A549 (cell line): ENCODE data around the gene SLC2A10. TPM values are rescaled to one million over a fixed set of nuclear protein-coding genes. Genes with fewer than 3 reads are reported as not detected.

Experiments used
- ATAC-seq, 2 experiments: fragments of 200-7000 bp in 1 of 2; fragments of >200 bp in 1 of 2; cut with Nextera tagmentation in 1 of 2; cut with Tn5 transposase in 1 of 2; 3 replicates each; pipeline versions ENCODE4 v1.8.0 to v1.9.1; 2018 to 2020; ENCODE audit warnings: mild to moderate bottlenecking in 1 of 2, moderate library complexity in 1 of 2
- CTCF ChIA-PET: fragments of 300-600 bp; sonication (Branson Sonifier 250); formaldehyde crosslinking; extraction: SDS; loops from one replicate; lab custom pipeline; 2021; ENCODE audit warnings: antibody characterized with exemption, inconsistent platforms; lab: Yijun Ruan, JAX
- POLR2A ChIA-PET: fragments of 350-600 bp; formaldehyde crosslinking; extraction: SDS; loops from one replicate; lab custom pipeline; 2021; ENCODE audit warnings: antibody characterized with exemption, inconsistent platforms; lab: Yijun Ruan, JAX
- DNase-seq, 2 experiments: peaks; one replicate each; pipeline versions ENCODE4 v3.0.0 to v3.0.0-alpha.2; 2011 to 2016; ENCODE audit warnings: low read depth in 1 of 2, low spot score in 1 of 2
- FAIRE-seq: peaks from 2 replicates; lab custom pipeline; 2011; peaks lifted over from hg19 to GRCh38; lab: Jason Lieb, UNC
- H3K27ac ChIP-seq, 2 experiments: fragments of >200 bp; sonication (Bioruptor Twin); formaldehyde crosslinking; 3 replicates each; pipeline ENCODE4 v1.5.1; 2016 to 2017
- H3K4me1 ChIP-seq: fragments of >200 bp; sonication (Bioruptor Twin); formaldehyde crosslinking; 3 replicates; pipeline ENCODE4 v1.6.1; 2016
- H3K4me2 ChIP-seq: fragments of >200 bp; sonication (Bioruptor Twin); formaldehyde crosslinking; 3 replicates; pipeline ENCODE4 v1.6.1; 2016
- H3K4me3 ChIP-seq: fragments of >200 bp; sonication (Bioruptor Twin); formaldehyde crosslinking; 3 replicates; pipeline ENCODE4 v1.5.1; 2016
- H3K9me3 ChIP-seq: fragments of >200 bp; sonication (Bioruptor Twin); formaldehyde crosslinking; 3 replicates; pipeline ENCODE4 v1.6.1; 2016
- BHLHE40 ChIP-seq: IDR thresholded peaks from 2 replicates; pipeline ENCODE4 v1.6.1; 2012; ENCODE audit warnings: low read depth, low read length, inconsistent platforms
- CBX2 ChIP-seq: fragments of 200-600 bp; sonication (generic); IDR thresholded peaks from 2 replicates; pipeline ENCODE4 v1.6.1; 2016; ENCODE audit warnings: low read depth, mild to moderate bottlenecking, borderline replicate concordance
- EHMT2 ChIP-seq: fragments of 200-600 bp; sonication (generic); IDR thresholded peaks from 2 replicates; pipeline ENCODE4 v1.6.1; 2016; ENCODE audit warnings: antibody characterized with exemption, low read depth, mild to moderate bottlenecking, moderate library complexity
- JUNB ChIP-seq: fragments of >200 bp; sonication (Bioruptor Twin); formaldehyde crosslinking; IDR thresholded peaks from 2 replicates; pipeline ENCODE4 v1.6.1; 2016
- KDM5A ChIP-seq: fragments of 200-600 bp; sonication (generic); IDR thresholded peaks from 2 replicates; pipeline ENCODE4 v1.6.1; 2016; ENCODE audit warnings: antibody characterized with exemption, mild to moderate bottlenecking
- RAD21 ChIP-seq, 2 experiments: fragments of >200 bp in 1 of 2; sonication (Bioruptor Twin) in 1 of 2; formaldehyde crosslinking in 1 of 2; IDR thresholded peaks in 1 of 2; conservative IDR thresholded peaks in 1 of 2; 2 replicates in 1 of 2; 3 replicates in 1 of 2; pipeline ENCODE4 v1.6.1; 2012 to 2018; ENCODE audit warnings: inconsistent platforms in 1 of 2
- RCOR1 ChIP-seq: fragments of 150-350 bp; IDR thresholded peaks from 2 replicates; pipeline ENCODE4 v1.6.1; 2014; ENCODE audit warnings: antibody characterized with exemption, low read length, low read depth
- RFX5 ChIP-seq: fragments of 450-650 bp; IDR thresholded peaks from 2 replicates; pipeline ENCODE4 v1.7.1; 2014; ENCODE audit warnings: antibody characterized with exemption, mild to moderate bottlenecking, moderate library complexity
- ZNF302 ChIP-seq: fragments of 250-450 bp; sonication (Bioruptor Pico); IDR thresholded peaks from 2 replicates; pipeline ENCODE4 v1.9.0; 2021; ENCODE audit warnings: inconsistent platforms, mild to moderate bottlenecking, moderate library complexity
- WGBS: methylation state at CpG from one replicate; pipeline ENCODE4 v1.1.6; 2017; ENCODE audit errors: missing lambda C conversion rate; 5-methylcytosine and 5-hydroxymethylcytosine counted together
- polyA plus RNA-seq, 4 experiments: library from polyadenylated mRNA; depleted of rRNA in 3 of 4; stranded (reverse); fragments of >200 nt; fragmentation: RNase III in 1 of 4; extraction: RNeasy Plus Mini Kit Qiagen cat#74134 plus additional on column Dnase treatment in 1 of 4; gene quantifications; 2 replicates in 3 of 4; 3 replicates in 1 of 4; pipeline ENCODE4 v1.2.3, GENCODE V29; 2011 to 2017
- TF ChIP-seq, protein P1 (sequence below): fragments of >200 bp; sonication (Bioruptor Twin); formaldehyde crosslinking; IDR thresholded peaks from 3 replicates; pipeline ENCODE4 v1.5.1; 2016
- TF ChIP-seq, protein P2 (sequence below): fragments of >200 bp; sonication (Bioruptor Twin); formaldehyde crosslinking; IDR thresholded peaks from 3 replicates; pipeline ENCODE4 v1.6.1; 2016
- TF ChIP-seq, protein P3 (sequence below): fragments of 250-450 bp; sonication (Bioruptor Pico); IDR thresholded peaks from 2 replicates; pipeline ENCODE4 v1.5.0; 2020; ENCODE audit warnings: low read depth, mild to moderate bottlenecking, moderate library complexity
- TF ChIP-seq, protein P4 (sequence below): IDR thresholded peaks from 2 replicates; pipeline ENCODE4 v1.6.1; 2012
- TF ChIP-seq, protein P5 (sequence below): fragments of 200-600 bp; sonication (generic); IDR thresholded peaks from 2 replicates; pipeline ENCODE4 v1.6.1; 2016; ENCODE audit warnings: antibody characterized with exemption, mild to moderate bottlenecking, moderate library complexity

The SLC2A10 gene
- polyA plus RNA-seq, 2 of the 4 experiments (the other 2 are of a cell fraction): 0.01 TPM; not detected in 1

DNA sequence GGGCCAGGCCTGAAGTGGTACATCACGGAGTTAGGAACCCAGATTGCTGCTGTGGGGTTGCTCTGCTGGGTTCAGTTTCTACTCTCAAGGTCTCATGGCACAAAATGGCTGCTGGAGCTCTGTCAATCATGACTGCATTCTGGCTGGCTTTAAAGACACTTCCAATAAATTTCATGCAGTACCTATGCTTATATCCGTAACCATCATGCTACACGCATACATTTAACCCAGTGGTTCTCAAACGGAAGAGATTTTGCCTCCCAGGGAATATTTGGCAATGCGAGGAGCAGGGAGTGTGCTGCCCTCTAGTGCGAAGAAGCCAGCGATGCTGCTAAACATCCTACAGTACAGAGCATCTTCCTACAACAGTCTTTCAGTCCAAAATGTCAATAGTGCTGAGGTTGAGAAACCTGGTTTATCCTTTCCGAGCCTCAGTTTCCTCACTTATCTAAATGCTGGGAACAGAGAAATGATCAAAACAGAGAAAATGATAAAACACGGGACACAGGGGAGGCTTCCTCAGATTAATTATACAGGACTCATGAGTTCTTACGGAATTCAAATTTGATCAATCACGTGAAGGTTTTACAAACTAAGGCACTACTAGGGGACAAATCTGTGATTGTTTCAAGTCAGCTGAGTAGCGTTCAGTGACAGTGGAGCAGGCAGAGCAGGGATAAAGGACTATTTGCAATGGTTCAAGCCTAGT, 9.6 kb upstream of the SLC2A10 start:
- DNase-seq (peak in 1 of 2 experiments; percentile 35), FAIRE-seq (no peak), ATAC-seq (peak; percentile 49 to 86; a peak in 4 of 6 replicates)
- H3K4me1 ChIP-seq: no peaks in the 10 kb centered on the region
- H3K9me3 ChIP-seq: no peaks in the 10 kb centered on the region
- ChIA-PET CTCF (interaction anchor here (2.4 kb wide), 1 partner anchor 11 kb away, joined by 6 read pairs; the partner anchor contains the start of gene TP53RK), POLR2A (no interaction called here)
- no peak overlapping the region for H3K4me3 ChIP-seq
- WGBS: 36% methylated on average over 12 of the region's 12 CpGs
- H3K4me2 ChIP-seq: no peak overlapping the region
- TF ChIP-seq RAD21 (conservative IDR thresholded peaks at IDR 0.05 in 1 of 2, IDR thresholded peaks at IDR 0.05 in 1 of 2): peak in 1 of 2 experiments; percentile 54; a peak in 3 of 5 replicates
- TF ChIP-seq, protein P1, sequence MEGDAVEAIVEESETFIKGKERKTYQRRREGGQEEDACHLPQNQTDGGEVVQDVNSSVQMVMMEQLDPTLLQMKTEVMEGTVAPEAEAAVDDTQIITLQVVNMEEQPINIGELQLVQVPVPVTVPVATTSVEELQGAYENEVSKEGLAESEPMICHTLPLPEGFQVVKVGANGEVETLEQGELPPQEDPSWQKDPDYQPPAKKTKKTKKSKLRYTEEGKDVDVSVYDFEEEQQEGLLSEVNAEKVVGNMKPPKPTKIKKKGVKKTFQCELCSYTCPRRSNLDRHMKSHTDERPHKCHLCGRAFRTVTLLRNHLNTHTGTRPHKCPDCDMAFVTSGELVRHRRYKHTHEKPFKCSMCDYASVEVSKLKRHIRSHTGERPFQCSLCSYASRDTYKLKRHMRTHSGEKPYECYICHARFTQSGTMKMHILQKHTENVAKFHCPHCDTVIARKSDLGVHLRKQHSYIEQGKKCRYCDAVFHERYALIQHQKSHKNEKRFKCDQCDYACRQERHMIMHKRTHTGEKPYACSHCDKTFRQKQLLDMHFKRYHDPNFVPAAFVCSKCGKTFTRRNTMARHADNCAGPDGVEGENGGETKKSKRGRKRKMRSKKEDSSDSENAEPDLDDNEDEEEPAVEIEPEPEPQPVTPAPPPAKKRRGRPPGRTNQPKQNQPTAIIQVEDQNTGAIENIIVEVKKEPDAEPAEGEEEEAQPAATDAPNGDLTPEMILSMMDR: peak; percentile 47
- TF ChIP-seq RFX5: no peak
- TF ChIP-seq CBX2: no peak
- no peak overlapping the region for H3K27ac ChIP-seq

DNA sequence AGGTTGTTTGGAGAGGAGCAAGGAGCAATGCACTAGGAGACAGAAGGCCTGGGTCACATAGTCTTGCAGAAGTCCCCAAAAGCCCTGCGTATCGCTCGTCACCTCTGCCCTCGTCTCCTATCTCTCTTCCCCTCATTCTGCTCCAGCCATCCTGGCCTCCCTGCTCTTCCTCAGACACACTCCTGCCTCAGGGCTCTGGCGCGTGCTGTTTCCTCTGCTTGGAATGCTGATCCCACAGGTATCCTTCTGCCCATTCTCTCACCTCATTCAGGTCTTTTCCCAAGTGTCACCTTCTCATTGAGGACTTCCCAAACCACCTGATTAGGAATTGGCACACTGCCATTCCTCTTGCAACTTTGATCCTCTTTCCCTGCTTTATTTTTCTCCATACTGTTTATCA, 9.0 kb upstream of the SLC2A10 start:
- ATAC-seq (no peak), FAIRE-seq (no peak), DNase-seq (no peak)
- whole genome bisulfite sequencing: 77% methylated on average over 6 of the region's 6 CpGs
- Histone ChIP-seq H3K4me3 (no peak overlapping the region), H3K4me1 (no peaks in the 10 kb centered on the region), H3K9me3 (peaks cover 5% of the 10 kb centered on the region; the same call in 1 of the 3 replicates), H3K4me2 (no peak overlapping the region), H3K27ac (no peak overlapping the region)
- TF ChIP-seq KDM5A (no peak), RCOR1 (no peak)
- ChIA-PET CTCF (interaction anchor here (2.4 kb wide), 1 partner anchor 12 kb away, joined by 6 read pairs; the partner anchor contains the start of gene TP53RK), POLR2A (no interaction called here)

DNA sequence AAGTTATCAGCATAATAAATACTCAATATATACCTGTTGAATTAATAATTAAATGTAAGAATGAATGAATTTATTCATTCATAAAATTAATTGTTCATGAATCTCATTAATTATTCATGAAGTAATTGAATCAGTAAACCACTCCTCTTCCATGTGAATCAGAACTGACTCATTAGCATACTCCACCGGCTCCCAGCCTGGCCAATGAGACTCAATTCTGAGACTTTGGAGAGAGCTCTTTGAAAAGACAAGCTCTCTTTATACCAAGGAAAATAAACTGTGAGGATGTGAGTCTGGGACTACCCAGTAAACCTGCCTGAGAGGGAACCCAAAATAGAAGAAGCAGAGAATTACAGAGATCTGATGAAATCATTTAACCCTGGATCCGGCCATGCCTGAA, 8.4 kb upstream of the SLC2A10 start:
- Histone ChIP-seq H3K4me3 (no peak overlapping the region), H3K27ac (no peak overlapping the region), H3K4me1 (no peaks in the 10 kb centered on the region), H3K9me3 (peaks cover 10% of the 10 kb centered on the region), H3K4me2 (no peak overlapping the region)
- ChIA-PET CTCF (interaction anchor here (1.5 kb wide), 2 partner anchors 10 to 12 kb away, joined by 3 to 7 read pairs; partner anchors contain the start of gene TP53RK), POLR2A (no interaction called here)
- DNase-seq: no peak
- 32% methylated on average over 2 of the region's 2 CpGs for WGBS
- FAIRE-seq: no peak
- TF ChIP-seq JUNB: no peak
- TF ChIP-seq BHLHE40: no peak
- no peak for TF ChIP-seq EHMT2
- TF ChIP-seq, protein P2, sequence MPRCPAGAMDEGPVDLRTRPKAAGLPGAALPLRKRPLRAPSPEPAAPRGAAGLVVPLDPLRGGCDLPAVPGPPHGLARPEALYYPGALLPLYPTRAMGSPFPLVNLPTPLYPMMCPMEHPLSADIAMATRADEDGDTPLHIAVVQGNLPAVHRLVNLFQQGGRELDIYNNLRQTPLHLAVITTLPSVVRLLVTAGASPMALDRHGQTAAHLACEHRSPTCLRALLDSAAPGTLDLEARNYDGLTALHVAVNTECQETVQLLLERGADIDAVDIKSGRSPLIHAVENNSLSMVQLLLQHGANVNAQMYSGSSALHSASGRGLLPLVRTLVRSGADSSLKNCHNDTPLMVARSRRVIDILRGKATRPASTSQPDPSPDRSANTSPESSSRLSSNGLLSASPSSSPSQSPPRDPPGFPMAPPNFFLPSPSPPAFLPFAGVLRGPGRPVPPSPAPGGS: no peak
- no peak for TF ChIP-seq ZNF302 (CRISPR knock-in tag)
- TF ChIP-seq RCOR1: no peak
- TF ChIP-seq, protein P3, sequence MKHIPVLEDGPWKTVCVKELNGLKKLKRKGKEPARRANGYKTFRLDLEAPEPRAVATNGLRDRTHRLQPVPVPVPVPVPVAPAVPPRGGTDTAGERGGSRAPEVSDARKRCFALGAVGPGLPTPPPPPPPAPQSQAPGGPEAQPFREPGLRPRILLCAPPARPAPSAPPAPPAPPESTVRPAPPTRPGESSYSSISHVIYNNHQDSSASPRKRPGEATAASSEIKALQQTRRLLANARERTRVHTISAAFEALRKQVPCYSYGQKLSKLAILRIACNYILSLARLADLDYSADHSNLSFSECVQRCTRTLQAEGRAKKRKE: no peak
- TF ChIP-seq, protein P4, sequence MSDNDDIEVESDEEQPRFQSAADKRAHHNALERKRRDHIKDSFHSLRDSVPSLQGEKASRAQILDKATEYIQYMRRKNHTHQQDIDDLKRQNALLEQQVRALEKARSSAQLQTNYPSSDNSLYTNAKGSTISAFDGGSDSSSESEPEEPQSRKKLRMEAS: no peak
- ATAC-seq: no peak

DNA sequence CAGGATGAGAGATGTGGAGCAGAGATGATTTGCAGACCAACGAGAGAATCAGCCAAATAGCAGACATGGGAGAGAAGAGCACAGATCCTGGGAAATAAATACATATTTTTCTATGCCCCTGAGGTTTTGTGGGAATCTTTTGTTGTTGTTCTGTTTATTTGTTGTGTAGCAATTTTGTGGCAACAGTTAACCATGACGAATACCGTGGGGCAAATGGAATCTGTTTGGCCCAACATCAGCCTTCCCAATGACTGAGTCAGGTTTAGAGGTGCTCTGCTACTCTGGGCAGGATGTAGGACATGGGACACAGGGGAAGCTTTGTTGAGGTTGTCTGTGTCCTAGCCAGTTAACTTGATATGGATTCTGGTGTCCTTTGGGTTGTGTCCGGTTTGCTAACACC, 7.9 kb upstream of the SLC2A10 start:
- Histone ChIP-seq H3K4me2 (no peak overlapping the region), H3K27ac (no peak overlapping the region), H3K9me3 (peaks cover 15% of the 10 kb centered on the region)
- DNase-seq (no peak), FAIRE-seq (no peak)
- ChIA-PET POLR2A (no interaction called here), CTCF (interaction anchor here (1.0 to 1.5 kb wide), 4 partner anchors 9 to 79 kb away, joined by 3 to 7 read pairs (median 3); partner anchors contain the start of gene TP53RK)
- WGBS: 51% methylated on average over 4 of the region's 4 CpGs
- TF ChIP-seq, protein P5, sequence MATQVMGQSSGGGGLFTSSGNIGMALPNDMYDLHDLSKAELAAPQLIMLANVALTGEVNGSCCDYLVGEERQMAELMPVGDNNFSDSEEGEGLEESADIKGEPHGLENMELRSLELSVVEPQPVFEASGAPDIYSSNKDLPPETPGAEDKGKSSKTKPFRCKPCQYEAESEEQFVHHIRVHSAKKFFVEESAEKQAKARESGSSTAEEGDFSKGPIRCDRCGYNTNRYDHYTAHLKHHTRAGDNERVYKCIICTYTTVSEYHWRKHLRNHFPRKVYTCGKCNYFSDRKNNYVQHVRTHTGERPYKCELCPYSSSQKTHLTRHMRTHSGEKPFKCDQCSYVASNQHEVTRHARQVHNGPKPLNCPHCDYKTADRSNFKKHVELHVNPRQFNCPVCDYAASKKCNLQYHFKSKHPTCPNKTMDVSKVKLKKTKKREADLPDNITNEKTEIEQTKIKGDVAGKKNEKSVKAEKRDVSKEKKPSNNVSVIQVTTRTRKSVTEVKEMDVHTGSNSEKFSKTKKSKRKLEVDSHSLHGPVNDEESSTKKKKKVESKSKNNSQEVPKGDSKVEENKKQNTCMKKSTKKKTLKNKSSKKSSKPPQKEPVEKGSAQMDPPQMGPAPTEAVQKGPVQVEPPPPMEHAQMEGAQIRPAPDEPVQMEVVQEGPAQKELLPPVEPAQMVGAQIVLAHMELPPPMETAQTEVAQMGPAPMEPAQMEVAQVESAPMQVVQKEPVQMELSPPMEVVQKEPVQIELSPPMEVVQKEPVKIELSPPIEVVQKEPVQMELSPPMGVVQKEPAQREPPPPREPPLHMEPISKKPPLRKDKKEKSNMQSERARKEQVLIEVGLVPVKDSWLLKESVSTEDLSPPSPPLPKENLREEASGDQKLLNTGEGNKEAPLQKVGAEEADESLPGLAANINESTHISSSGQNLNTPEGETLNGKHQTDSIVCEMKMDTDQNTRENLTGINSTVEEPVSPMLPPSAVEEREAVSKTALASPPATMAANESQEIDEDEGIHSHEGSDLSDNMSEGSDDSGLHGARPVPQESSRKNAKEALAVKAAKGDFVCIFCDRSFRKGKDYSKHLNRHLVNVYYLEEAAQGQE: no peak
- TF ChIP-seq, all 56 proteins: peak for 0
- Histone ChIP-seq H3K4me3 (no peak overlapping the region), H3K4me1 (no peaks in the 10 kb centered on the region)
- ATAC-seq: no peak
